ENCODE data around the gene RC3H1. TPM values are rescaled to one million over a fixed set of nuclear protein-coding genes. Genes with fewer than 3 reads are reported as not detected.

Gene RC3H1
- total and polyA plus RNA-seq, 2 of the 13 experiments (the other 11 are each of a cell fraction or from before 2014, with no cell fraction given): 11.2 to 19.6 TPM

- no peak for ATAC-seq
- in situ Hi-C loops (cut with HindIII; ENCODE audit: extremely low pct_ligation_motif_present, low pct_unique_long_range_greater_than_20kb): no loop called here
- ChIA-PET POLR2A (interaction anchor here (0.8 kb wide), 1 partner anchor 192 kb away, joined by 3 read pairs; the partner anchor contains the start of genes GAS5 and ZBTB37), CTCF (ENCODE audit: low intra/inter-chr PET ratio, low total read pairs) (no interaction called here)
- DNase-seq (ENCODE audit: low spot score): no peak
- H3K27ac ChIP-seq (ENCODE audit: extremely low read length, insufficient read depth, low read length): no peak overlapping the region
- WGBS (ENCODE audit: low lambda C conversion rate): 81% methylated on average over 4 of the region's 4 CpGs
- no peak for TF ChIP-seq KAT2B (IDR thresholded peaks at IDR 0.05; ENCODE audit: borderline replicate concordance, low read depth, low read length)
- no peak for TF ChIP-seq ZNF264 (CRISPR knock-in tag; IDR thresholded peaks at IDR 0.05)
- no peaks in the 10 kb centered on the region for H3K27me3 ChIP-seq (ENCODE audit: control insufficient read depth in 1 of 2, insufficient read depth in 2 of 2, low read length in 2 of 2)
- no TSS peak for BruUV-seq (replicated peaks)
- no peak overlapping the region for H3K4me3 ChIP-seq (replicated peaks in 1 of 3; ENCODE audit: insufficient read depth in 1 of 3, low read depth in 2 of 3, low read length in 3 of 3)
- FAIRE-seq: no peak
- H3K9ac ChIP-seq (ENCODE audit: insufficient read depth, low read depth, low read length): no peak overlapping the region
- intact Hi-C loops (cut with micrococcal nuclease; ENCODE audit: unreplicated experiment): no loop called here
- H3K9me3 ChIP-seq (ENCODE audit: low read length): no peaks in the 10 kb centered on the region
- no peak overlapping the region for H2AFZ ChIP-seq (ENCODE audit: low read length)
- no peaks in the 10 kb centered on the region for H3K4me1 ChIP-seq (ENCODE audit: insufficient read depth, low read length)
- H3K36me3 ChIP-seq (replicated peaks in 1 of 2; ENCODE audit: control insufficient read depth in 1 of 2, insufficient read depth in 2 of 2, low read length in 2 of 2): no peaks in the 10 kb centered on the region
- H3K4me2 ChIP-seq (ENCODE audit: low read depth, low read length): no peak overlapping the region
- H4K20me1 ChIP-seq (ENCODE audit: insufficient read depth, low read length): no peaks in the 10 kb centered on the region
- no peaks in the 10 kb centered on the region for H3K79me2 ChIP-seq (ENCODE audit: insufficient read depth, low read length)
Observed at GRCh38 chr1:174060090-174060489, 37.9 kb upstream of the RC3H1 start.

- H4K20me1 ChIP-seq (ENCODE audit: insufficient read depth, low read length): no peaks in the 10 kb centered on the region
- no peak overlapping the region for H3K4me3 ChIP-seq (replicated peaks in 1 of 3; ENCODE audit: insufficient read depth in 1 of 3, low read depth in 2 of 3, low read length in 3 of 3)
- H3K36me3 ChIP-seq (replicated peaks in 1 of 2; ENCODE audit: control insufficient read depth in 1 of 2, insufficient read depth in 2 of 2, low read length in 2 of 2): no peaks in the 10 kb centered on the region
- ChIA-PET POLR2A (no interaction called here), CTCF (ENCODE audit: low intra/inter-chr PET ratio, low total read pairs) (no interaction called here)
- no peak overlapping the region for H2AFZ ChIP-seq (ENCODE audit: low read length)
- in situ Hi-C loops (cut with HindIII; ENCODE audit: extremely low pct_ligation_motif_present, low pct_unique_long_range_greater_than_20kb) (loop anchor here (10.0 kb wide), 1 partner anchor 56 kb away; no protein-coding TSS in a partner anchor), intact Hi-C loops (cut with micrococcal nuclease; ENCODE audit: unreplicated experiment) (no loop called here)
- H3K9me3 ChIP-seq (ENCODE audit: low read length): no peaks in the 10 kb centered on the region
- DNase-seq (ENCODE audit: low spot score) (no peak), FAIRE-seq (no peak), ATAC-seq (no peak)
- H3K27me3 ChIP-seq (ENCODE audit: control insufficient read depth in 1 of 2, insufficient read depth in 2 of 2, low read length in 2 of 2): no peaks in the 10 kb centered on the region
- BruUV-seq (replicated peaks): no TSS peak
- H3K9ac ChIP-seq (ENCODE audit: insufficient read depth, low read depth, low read length): no peak overlapping the region
- H3K4me1 ChIP-seq (ENCODE audit: insufficient read depth, low read length): no peaks in the 10 kb centered on the region
- H3K79me2 ChIP-seq (ENCODE audit: insufficient read depth, low read length): no peaks in the 10 kb centered on the region
- H3K4me2 ChIP-seq (ENCODE audit: low read depth, low read length): no peak overlapping the region
- 23% methylated on average over 4 of the region's 4 CpGs for WGBS (ENCODE audit: low lambda C conversion rate)
- no peak overlapping the region for H3K27ac ChIP-seq (ENCODE audit: extremely low read length, insufficient read depth, low read length)
- TF ChIP-seq ZNF230 (CRISPR knock-in tag; IDR thresholded peaks at IDR 0.05): no peak
- TF ChIP-seq ZNF235 (CRISPR knock-in tag; IDR thresholded peaks at IDR 0.05; ENCODE audit: borderline replicate concordance): no peak
- TF ChIP-seq AHR (CRISPR knock-in tag; IDR thresholded peaks at IDR 0.05): no peak
- TF ChIP-seq, protein P1, sequence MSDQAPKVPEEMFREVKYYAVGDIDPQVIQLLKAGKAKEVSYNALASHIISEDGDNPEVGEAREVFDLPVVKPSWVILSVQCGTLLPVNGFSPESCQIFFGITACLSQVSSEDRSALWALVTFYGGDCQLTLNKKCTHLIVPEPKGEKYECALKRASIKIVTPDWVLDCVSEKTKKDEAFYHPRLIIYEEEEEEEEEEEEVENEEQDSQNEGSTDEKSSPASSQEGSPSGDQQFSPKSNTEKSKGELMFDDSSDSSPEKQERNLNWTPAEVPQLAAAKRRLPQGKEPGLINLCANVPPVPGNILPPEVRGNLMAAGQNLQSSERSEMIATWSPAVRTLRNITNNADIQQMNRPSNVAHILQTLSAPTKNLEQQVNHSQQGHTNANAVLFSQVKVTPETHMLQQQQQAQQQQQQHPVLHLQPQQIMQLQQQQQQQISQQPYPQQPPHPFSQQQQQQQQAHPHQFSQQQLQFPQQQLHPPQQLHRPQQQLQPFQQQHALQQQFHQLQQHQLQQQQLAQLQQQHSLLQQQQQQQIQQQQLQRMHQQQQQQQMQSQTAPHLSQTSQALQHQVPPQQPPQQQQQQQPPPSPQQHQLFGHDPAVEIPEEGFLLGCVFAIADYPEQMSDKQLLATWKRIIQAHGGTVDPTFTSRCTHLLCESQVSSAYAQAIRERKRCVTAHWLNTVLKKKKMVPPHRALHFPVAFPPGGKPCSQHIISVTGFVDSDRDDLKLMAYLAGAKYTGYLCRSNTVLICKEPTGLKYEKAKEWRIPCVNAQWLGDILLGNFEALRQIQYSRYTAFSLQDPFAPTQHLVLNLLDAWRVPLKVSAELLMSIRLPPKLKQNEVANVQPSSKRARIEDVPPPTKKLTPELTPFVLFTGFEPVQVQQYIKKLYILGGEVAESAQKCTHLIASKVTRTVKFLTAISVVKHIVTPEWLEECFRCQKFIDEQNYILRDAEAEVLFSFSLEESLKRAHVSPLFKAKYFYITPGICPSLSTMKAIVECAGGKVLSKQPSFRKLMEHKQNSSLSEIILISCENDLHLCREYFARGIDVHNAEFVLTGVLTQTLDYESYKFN (CRISPR knock-in tag; conservative IDR thresholded peaks at IDR 0.05): no peak
- TF ChIP-seq, protein P2, sequence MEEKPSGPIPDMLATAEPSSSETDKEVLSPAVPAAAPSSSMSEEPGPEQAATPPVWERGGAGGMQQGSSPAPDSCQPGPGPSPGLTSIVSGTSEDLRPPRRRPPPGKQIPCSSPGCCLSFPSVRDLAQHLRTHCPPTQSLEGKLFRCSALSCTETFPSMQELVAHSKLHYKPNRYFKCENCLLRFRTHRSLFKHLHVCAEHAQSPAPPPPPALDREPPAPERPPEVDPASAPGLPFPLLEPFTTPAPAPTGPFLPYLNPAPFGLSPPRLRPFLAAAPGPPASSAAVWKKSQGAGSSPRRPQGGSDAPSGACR (CRISPR knock-in tag; IDR thresholded peaks at IDR 0.05): no peak
- no peak for TF ChIP-seq TRIM24 (CRISPR knock-in tag; IDR thresholded peaks at IDR 0.05)
- no peak for TF ChIP-seq ZNF143 (CRISPR knock-in tag; IDR thresholded peaks at IDR 0.05)
- TF ChIP-seq, protein P3, sequence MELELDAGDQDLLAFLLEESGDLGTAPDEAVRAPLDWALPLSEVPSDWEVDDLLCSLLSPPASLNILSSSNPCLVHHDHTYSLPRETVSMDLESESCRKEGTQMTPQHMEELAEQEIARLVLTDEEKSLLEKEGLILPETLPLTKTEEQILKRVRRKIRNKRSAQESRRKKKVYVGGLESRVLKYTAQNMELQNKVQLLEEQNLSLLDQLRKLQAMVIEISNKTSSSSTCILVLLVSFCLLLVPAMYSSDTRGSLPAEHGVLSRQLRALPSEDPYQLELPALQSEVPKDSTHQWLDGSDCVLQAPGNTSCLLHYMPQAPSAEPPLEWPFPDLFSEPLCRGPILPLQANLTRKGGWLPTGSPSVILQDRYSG (CRISPR knock-in tag; IDR thresholded peaks at IDR 0.05): no peak
- TF ChIP-seq RBFOX2 (IDR thresholded peaks at IDR 0.05; ENCODE audit: low read depth, low read length): no peak
- no peak for TF ChIP-seq MBNL3 (CRISPR knock-in tag; conservative IDR thresholded peaks at IDR 0.05)
- no peak for TF ChIP-seq ZFX (CRISPR knock-in tag; IDR thresholded peaks at IDR 0.05; ENCODE audit: low read depth)
Observed at GRCh38 chr1:174058624-174059023, 36.5 kb upstream of the RC3H1 start.

Measured in HepG2 (cell line).